Ishikawa (cell line): ENCODE results near the gene EPM2A.

Source experiments
- CEBPB ChIP-seq: IDR thresholded peaks from 2 replicates; pipeline ENCODE4 v1.6.1; 2012
- CREB1 ChIP-seq: IDR thresholded peaks from 2 replicates; pipeline ENCODE4 v1.6.1; 2012; ENCODE audit warnings: low read depth
- EGR1 ChIP-seq: IDR thresholded peaks from 2 replicates; pipeline ENCODE4 v1.6.1; 2012
- EP300 ChIP-seq: IDR thresholded peaks from 2 replicates; pipeline ENCODE4 v1.6.1; 2012; ENCODE audit warnings: borderline replicate concordance
- FOXM1 ChIP-seq: IDR thresholded peaks from 2 replicates; pipeline ENCODE4 v1.6.1; 2012; ENCODE audit warnings: low read depth, borderline replicate concordance
- MAX ChIP-seq: IDR thresholded peaks from 2 replicates; pipeline ENCODE4 v1.6.1; 2012
- NFIC ChIP-seq: IDR thresholded peaks from 2 replicates; pipeline ENCODE4 v1.6.1; 2012
- RAD21 ChIP-seq: IDR thresholded peaks from 2 replicates; pipeline ENCODE4 v1.6.1; 2012; ENCODE audit warnings: low read depth
- REST ChIP-seq: IDR thresholded peaks from 2 replicates; pipeline ENCODE4 v1.6.1; 2012; ENCODE audit warnings: low read depth, mild to moderate bottlenecking
- TAF1 ChIP-seq: IDR thresholded peaks from 2 replicates; pipeline ENCODE4 v1.6.1; 2012; ENCODE audit warnings: low read depth, mild to moderate bottlenecking
- TCF12 ChIP-seq: IDR thresholded peaks from 2 replicates; pipeline ENCODE4 v1.6.1; 2012; ENCODE audit warnings: low read depth
- TEAD4 ChIP-seq: IDR thresholded peaks from 2 replicates; pipeline ENCODE4 v1.6.1; 2012
- YY1 ChIP-seq: IDR thresholded peaks from 2 replicates; pipeline ENCODE4 v1.6.1; 2012; ENCODE audit warnings: low read depth
- ZBTB7A ChIP-seq: IDR thresholded peaks from 2 replicates; pipeline ENCODE4 v1.6.1; 2012; ENCODE audit warnings: low read depth
- TF ChIP-seq, protein P1 (sequence below): IDR thresholded peaks from 2 replicates; pipeline ENCODE4 v1.6.1; 2012

EPM2A gene

GRCh38 chr6:145738265-145738664 is 2.9 kb upstream of the EPM2A start:
- TF ChIP-seq CEBPB: no peak

DNA sequence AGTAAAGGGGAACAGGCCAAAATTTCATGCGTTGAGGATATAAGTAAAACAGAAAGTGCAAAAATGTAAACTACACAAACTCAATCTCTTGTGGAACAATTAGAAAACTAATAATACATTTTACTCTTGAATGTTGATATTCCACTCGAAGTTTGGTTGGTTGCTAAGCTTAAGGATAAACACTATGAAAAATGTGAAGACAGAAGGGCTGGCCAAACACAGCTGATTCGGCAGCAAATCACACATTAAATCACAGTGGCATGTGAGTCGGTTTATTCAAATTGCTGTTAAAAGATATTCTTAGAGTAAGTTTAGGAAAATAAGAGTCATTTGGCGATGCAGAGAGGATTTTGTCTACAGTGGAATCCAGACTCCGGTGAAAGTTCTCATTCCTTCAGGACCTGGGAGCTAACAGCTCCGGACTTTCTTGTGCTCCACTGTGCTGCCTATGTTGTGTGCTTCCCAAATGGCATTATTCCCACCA is 1.4 kb upstream of the EPM2A start:
- TF ChIP-seq EP300 (no peak), FOXM1 (no peak), RAD21 (no peak), TAF1 (no peak), TCF12 (no peak)

GRCh38 chr6:145734486-145735355 is 599 bp downstream of the EPM2A start:
- peak; percentile 97 for TF ChIP-seq ZBTB7A
- peak; percentile 82 for TF ChIP-seq MAX
- TF ChIP-seq TAF1: peak; percentile 86
- TF ChIP-seq REST: no peak
- TF ChIP-seq EGR1: peak; percentile 77
- TF ChIP-seq YY1: no peak; the same call in 1 of the 2 replicates
- TF ChIP-seq FOXM1: no peak

- 0 out of 2 replicates have a peak, but pooled peaks have one; percentile 36 for TF ChIP-seq FOXM1
- TF ChIP-seq MAX: no peak
Measured at GRCh38 chr6:145733810-145734209, 1.5 kb downstream of the EPM2A start.

- no peak for TF ChIP-seq EP300
- TF ChIP-seq FOXM1: no peak
Measured at GRCh38 chr6:145733207-145733606, 2.1 kb downstream of the EPM2A start.

GRCh38 chr6:145731447-145731846 is 3.9 kb downstream of the EPM2A start:
- no peak for TF ChIP-seq TEAD4

DNA sequence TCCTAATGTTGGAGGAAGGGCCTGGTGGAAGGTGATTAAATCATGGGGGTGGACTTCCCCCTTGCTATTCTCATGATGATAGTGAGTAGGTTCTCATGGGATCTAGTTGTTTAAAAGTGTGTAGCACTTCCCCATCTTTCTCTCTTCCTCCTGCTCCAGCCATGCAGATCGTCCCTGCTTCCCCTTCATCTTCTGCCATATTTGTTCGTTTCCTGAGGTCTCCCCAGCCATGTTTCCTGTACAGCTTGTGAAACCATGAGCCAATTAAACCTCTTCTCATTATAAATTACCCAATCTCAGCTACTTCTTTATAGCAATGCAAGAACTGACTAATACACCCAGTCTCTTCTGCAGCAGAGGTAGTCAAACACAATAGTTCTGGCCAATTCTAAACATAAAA is 5.4 kb downstream of the EPM2A start:
- no peak for TF ChIP-seq YY1
- TF ChIP-seq REST: no peak
- TF ChIP-seq RAD21: no peak
- no peak for TF ChIP-seq NFIC
- TF ChIP-seq, protein P1, sequence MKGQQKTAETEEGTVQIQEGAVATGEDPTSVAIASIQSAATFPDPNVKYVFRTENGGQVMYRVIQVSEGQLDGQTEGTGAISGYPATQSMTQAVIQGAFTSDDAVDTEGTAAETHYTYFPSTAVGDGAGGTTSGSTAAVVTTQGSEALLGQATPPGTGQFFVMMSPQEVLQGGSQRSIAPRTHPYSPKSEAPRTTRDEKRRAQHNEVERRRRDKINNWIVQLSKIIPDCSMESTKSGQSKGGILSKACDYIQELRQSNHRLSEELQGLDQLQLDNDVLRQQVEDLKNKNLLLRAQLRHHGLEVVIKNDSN: no peak
- no peak for TF ChIP-seq MAX
- no peak for TF ChIP-seq CREB1
- TF ChIP-seq TCF12: no peak
- no peak for TF ChIP-seq TEAD4
- no peak for TF ChIP-seq EP300
- no peak for TF ChIP-seq EGR1
- no peak for TF ChIP-seq ZBTB7A
- TF ChIP-seq TAF1: no peak
- TF ChIP-seq FOXM1: no peak
- TF ChIP-seq CEBPB: no peak
